Pancreas (tissue), 10 donors: ENCODE measurements around the gene EXOC3. TPM values are rescaled to one million over a fixed set of nuclear protein-coding genes. Genes with fewer than 3 reads are reported as not detected.

Source experiments
- ATAC-seq, 4 donors: fragments of 200-7000 bp; cut with Tn5 transposase; one replicate each; pipeline versions ENCODE4 v1.8.0 to v1.9.1; 2020; ENCODE audit warnings: mild to moderate bottlenecking in 4 of 4, moderate library complexity in 4 of 4
- DNase-seq, 6 donors: peaks; one replicate each; pipeline ENCODE4 v3.0.0-alpha.2; 2020
- FAIRE-seq: peaks from 2 replicates; lab custom pipeline; 2012; peaks lifted over from hg19 to GRCh38; lab: Jason Lieb, UNC
- H3K27ac ChIP-seq, 4 donors: fragments of 200-600 bp; sonication (generic); 1 replicate in 3 of 4; 2 replicates in 1 of 4; pipeline versions ENCODE4 v1.5.0 to v1.8.0; 2020
- H3K27me3 ChIP-seq, 4 donors: fragments of 200-600 bp; one replicate each; pipeline ENCODE4 v1.8.0; 2021
- H3K36me3 ChIP-seq, 3 donors: fragments of 200-600 bp; sonication (generic) in 1 of 3; one replicate each; pipeline versions ENCODE4 v1.5.0 to v1.8.0; 2020 to 2021
- H3K4me1 ChIP-seq, 3 donors: fragments of 200-600 bp; one replicate each; pipeline ENCODE4 v1.8.0; 2021
- H3K4me3 ChIP-seq, 4 donors: fragments of 200-600 bp; sonication (generic) in 2 of 4; one replicate each; pipeline versions ENCODE4 v1.5.0 to v1.8.0; 2020 to 2021
- H3K9me3 ChIP-seq, 4 donors: fragments of 200-600 bp; one replicate each; pipeline ENCODE4 v1.8.0; 2021
- CTCF ChIP-seq, 4 donors: fragments of 200-600 bp; sonication (generic) in 3 of 4; IDR thresholded peaks; one replicate each; pipeline versions ENCODE4 v1.5.0 to v1.8.0; 2021; ENCODE audit warnings: antibody characterized with exemption in 4 of 4
- WGBS, 2 donors: extraction: QIAGEN DNeasy Blood & Tissue Kit; methylation state at CpG; one replicate each; pipeline ENCODE4 v1.1.7; 2013; 5-methylcytosine and 5-hydroxymethylcytosine counted together
- intact Hi-C, 3 donors: fragments of 100-400 bp; cut with DNase I; formaldehyde crosslinking; loops; one replicate each; pipeline versions ENCODE4 v1.11.1 to v1.14.2; 2022
- polyA plus RNA-seq, 2 donors: library from polyadenylated mRNA; stranded (reverse); fragments of 200-250 nt; gene quantifications; one replicate each; pipeline ENCODE4 v1.2.3, GENCODE V29; 2013
- total RNA-seq, 6 donors: library from RNA; stranded (reverse); fragmentation: NEBNext Ultra II Directional in 4 of 6; extraction: Animal tissue kit (Norgen Biotek cat#: 25700) in 4 of 6; gene quantifications; one replicate each; pipeline versions ENCODE4 v1.2.1 to v1.2.4, GENCODE V29; 2021 to 2023
- donor health status: healthy with polysubstance abuse.
- donor health status: DM: no; HTN: no; CAD: no; lungs with moderate emphysema.
- donor health status: DM: no; HTN: no; CAD: no.
- donor health status: control.
- donor health status: control.
- donor health status: Bipolar disorder and iron deficiency.
- donor health status: DM: yes; HTN: yes; CAD: no.
- donor health status: DM: no; HTN: no; CAD: no.
- donor health status: DM: no; HTN: no; CAD: no.
- donor health status: DM: yes; HTN: yes; CAD: no.

Gene EXOC3
- total and polyA plus RNA-seq, 8 donors: 24.5 to 71.8 (median 38.8) TPM

DNA sequence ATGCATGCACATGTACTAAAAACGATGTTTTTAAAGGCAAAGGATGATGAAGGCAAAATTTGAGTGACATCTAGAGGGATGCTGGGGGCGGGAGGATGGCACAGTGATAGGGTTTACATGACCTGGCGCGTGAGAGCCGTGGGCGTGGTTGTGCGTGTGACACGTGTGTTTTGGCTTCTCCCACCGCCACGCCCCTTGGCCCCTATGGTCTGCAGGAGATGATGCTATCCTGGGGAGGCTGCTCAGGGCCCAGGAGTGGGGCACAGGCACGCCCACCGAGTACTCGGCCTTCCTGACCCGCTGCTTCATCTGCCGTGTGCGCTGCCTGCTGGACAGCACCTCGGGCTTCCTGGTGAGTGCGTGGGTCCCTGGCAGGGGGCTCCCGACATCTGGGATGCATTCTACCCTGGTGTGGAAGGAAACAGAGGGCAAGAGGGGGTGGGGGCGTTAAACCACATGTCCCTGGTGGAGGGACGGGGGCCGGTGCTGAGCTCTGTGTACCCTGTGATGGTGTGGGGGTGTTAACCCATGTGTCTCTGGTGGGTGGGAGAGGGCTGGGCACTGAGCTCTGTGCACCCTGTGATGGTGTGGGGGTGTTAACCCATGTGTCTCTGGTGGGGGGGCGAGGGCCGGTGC lies 19.2 kb upstream of the EXOC3 start:
- no peak for FAIRE-seq
- H3K9me3 ChIP-seq: no peaks in the 10 kb centered on the region
- H3K4me1 ChIP-seq: no peaks in the 10 kb centered on the region
- H3K27me3 ChIP-seq: no peaks in the 10 kb centered on the region
- no peak overlapping the region for H3K27ac ChIP-seq
- 65 to 81% methylated on average over 23 to 24 of the region's 24 CpGs for WGBS, 2 donors
- intact Hi-C loops: no loop called here
- DNase-seq: peak in 1 of 6 donors; percentile 50
- H3K4me3 ChIP-seq: no peak overlapping the region
- H3K36me3 ChIP-seq: no peaks in the 10 kb centered on the region
- ATAC-seq: no peak
- TF ChIP-seq CTCF (IDR thresholded peaks at IDR 0.05): no peak

GRCh38 chr5:424301-425110 lies 18.5 kb upstream of the EXOC3 start:
- DNase-seq: peak in 1 of 6 donors; percentile 34
- TF ChIP-seq CTCF (IDR thresholded peaks at IDR 0.05): no peak
- 69 to 73% methylated on average over 11 of the region's 11 CpGs for WGBS, 2 donors

GRCh38 chr5:425714-426113 lies 17.3 kb upstream of the EXOC3 start:
- ATAC-seq: peak in 2 of 4 donors; percentile 56 to 58
- no peak for DNase-seq
- Histone ChIP-seq H3K9me3 (no peaks in the 10 kb centered on the region), H3K27me3 (no peaks in the 10 kb centered on the region), H3K36me3 (no peaks in the 10 kb centered on the region), H3K4me1 (no peaks in the 10 kb centered on the region), H3K4me3 (no peak overlapping the region), H3K27ac (no peak overlapping the region)
- no peak for TF ChIP-seq CTCF (IDR thresholded peaks at IDR 0.05)
- no peak for FAIRE-seq
- WGBS, 2 donors: 26 to 45% methylated on average over 5 of the region's 5 CpGs
- intact Hi-C loops: no loop called here

More at GRCh38 chr5:424301-425110, 18.5 kb upstream of the EXOC3 start:
- FAIRE-seq (no peak), ATAC-seq (peak in 1 of 4 donors; percentile 16)
- H3K27me3 ChIP-seq: no peaks in the 10 kb centered on the region
- no peak overlapping the region for H3K4me3 ChIP-seq
- H3K36me3 ChIP-seq: no peaks in the 10 kb centered on the region
- no peak overlapping the region for H3K27ac ChIP-seq
- no peaks in the 10 kb centered on the region for H3K9me3 ChIP-seq
- intact Hi-C loops: no loop called here
- H3K4me1 ChIP-seq: no peaks in the 10 kb centered on the region

DNA sequence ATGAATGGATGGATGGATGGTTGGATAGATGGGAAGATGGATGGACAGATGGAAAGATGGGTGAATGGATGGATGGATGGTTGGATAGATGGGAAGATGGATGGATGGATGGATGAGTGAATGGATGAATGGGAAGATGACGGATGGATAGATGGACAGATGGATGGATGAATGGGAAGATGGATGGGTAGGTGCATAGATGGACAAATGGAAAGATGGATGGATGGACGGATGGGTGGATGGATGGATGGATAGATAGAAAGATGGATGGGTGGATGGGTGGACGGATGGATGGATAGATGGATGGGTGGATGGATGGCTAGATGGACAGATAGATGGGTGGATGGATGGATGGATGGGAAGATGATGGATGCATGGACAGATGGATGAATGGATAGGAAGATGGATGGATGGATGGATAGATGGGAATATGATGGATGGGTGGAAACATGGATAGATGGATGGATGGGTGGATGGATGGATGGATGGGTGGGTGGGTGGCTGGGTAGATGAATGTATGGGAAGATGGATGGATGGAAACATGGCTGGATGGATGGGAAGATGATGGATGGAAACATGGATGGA lies 16.5 kb upstream of the EXOC3 start:
- WGBS, 2 donors: 53 to 63% methylated on average over 3 of the region's 3 CpGs
- Histone ChIP-seq H3K36me3 (no peaks in the 10 kb centered on the region), H3K9me3 (no peaks in the 10 kb centered on the region), H3K27me3 (no peaks in the 10 kb centered on the region), H3K4me1 (no peaks in the 10 kb centered on the region), H3K4me3 (no peak overlapping the region), H3K27ac (no peak overlapping the region)
- intact Hi-C loops: no loop called here
- FAIRE-seq (no peak), ATAC-seq (no peak), DNase-seq (no peak)
- TF ChIP-seq CTCF (IDR thresholded peaks at IDR 0.05): no peak
